HFFc6 (cell line): ENCODE results near the gene CLDN9. TPM values are rescaled to one million over a fixed set of nuclear protein-coding genes. Genes with fewer than 3 reads are reported as not detected.
A peak's percentile ranks its signal among the peaks of the same experiment; 100 is the strongest.

ENCODE experiments used
- DNase-seq: peaks from one replicate; pipeline ENCODE4 v3.0.0-alpha.2; 2018
- H3K27ac Mint-ChIP-seq: 2 replicates; pipeline ENCODE4 v1.8.0; 2020; ENCODE audit warnings: mild to moderate bottlenecking, mixed read lengths
- H3K27me3 Mint-ChIP-seq: 2 replicates; pipeline ENCODE4 v1.8.0; 2021; ENCODE audit warnings: mild to moderate bottlenecking, moderate library complexity, mixed read lengths; ENCODE audit not compliant: insufficient read depth
- H3K36me3 Mint-ChIP-seq: 2 replicates; pipeline ENCODE4 v1.8.0; 2021; ENCODE audit warnings: low read depth, mixed read lengths
- H3K4me1 Mint-ChIP-seq: 2 replicates; pipeline ENCODE4 v1.8.0; 2020; ENCODE audit warnings: low read depth, mixed read lengths
- H3K4me3 Mint-ChIP-seq: 2 replicates; pipeline ENCODE4 v1.8.0; 2020; ENCODE audit warnings: mild to moderate bottlenecking, moderate library complexity, mixed read lengths
- H3K9me3 Mint-ChIP-seq: 2 replicates; pipeline ENCODE4 v1.8.0; 2020; ENCODE audit warnings: mild to moderate bottlenecking, mixed read lengths
- CTCF ChIP-seq: fragments of 200-600 bp; sonication (generic); IDR thresholded peaks from 2 replicates; pipeline ENCODE4 v1.5.0; 2021; ENCODE audit warnings: antibody characterized with exemption, mild to moderate bottlenecking
- total RNA-seq, 6 experiments: library from RNA; stranded (reverse); fragmentation: NEBNext Ultra II Directional; extraction: Animal tissue kit (Norgen Biotek cat#: 25700); gene quantifications; 2 replicates in 1 of 6; 3 replicates in 5 of 6; pipeline ENCODE4 v1.2.3, GENCODE V29; 2021

The CLDN9 gene
- total RNA-seq, 6 experiments from 2014 or later, result not detected

- Mint-ChIP-seq H3K4me3 (no peak overlapping the region), H3K27ac (no peak overlapping the region), H3K27me3 (peaks cover 12% of the 10 kb centered on the region), H3K9me3 (no peaks in the 10 kb centered on the region), H3K36me3 (no peaks in the 10 kb centered on the region), H3K4me1 (no peaks in the 10 kb centered on the region)
- DNase-seq, result no peak
- TF ChIP-seq CTCF, result no peak
These were observed 12.2 kb upstream of the CLDN9 start for GRCh38 chr16:3000540-3000939.

- TF ChIP-seq CTCF, result 0 out of 2 replicates have a peak, but pooled peaks have one; percentile 8
- no peaks in the 10 kb centered on the region for H3K4me1 Mint-ChIP-seq
- peaks cover 12% of the 10 kb centered on the region for H3K27me3 Mint-ChIP-seq
- no peaks in the 10 kb centered on the region for H3K9me3 Mint-ChIP-seq
- no peak for DNase-seq
- H3K4me3 Mint-ChIP-seq, result no peak overlapping the region
- no peak overlapping the region for H3K27ac Mint-ChIP-seq
- no peaks in the 10 kb centered on the region for H3K36me3 Mint-ChIP-seq
These were observed 11.4 kb upstream of the CLDN9 start for GRCh38 chr16:3001316-3001715.

DNA sequence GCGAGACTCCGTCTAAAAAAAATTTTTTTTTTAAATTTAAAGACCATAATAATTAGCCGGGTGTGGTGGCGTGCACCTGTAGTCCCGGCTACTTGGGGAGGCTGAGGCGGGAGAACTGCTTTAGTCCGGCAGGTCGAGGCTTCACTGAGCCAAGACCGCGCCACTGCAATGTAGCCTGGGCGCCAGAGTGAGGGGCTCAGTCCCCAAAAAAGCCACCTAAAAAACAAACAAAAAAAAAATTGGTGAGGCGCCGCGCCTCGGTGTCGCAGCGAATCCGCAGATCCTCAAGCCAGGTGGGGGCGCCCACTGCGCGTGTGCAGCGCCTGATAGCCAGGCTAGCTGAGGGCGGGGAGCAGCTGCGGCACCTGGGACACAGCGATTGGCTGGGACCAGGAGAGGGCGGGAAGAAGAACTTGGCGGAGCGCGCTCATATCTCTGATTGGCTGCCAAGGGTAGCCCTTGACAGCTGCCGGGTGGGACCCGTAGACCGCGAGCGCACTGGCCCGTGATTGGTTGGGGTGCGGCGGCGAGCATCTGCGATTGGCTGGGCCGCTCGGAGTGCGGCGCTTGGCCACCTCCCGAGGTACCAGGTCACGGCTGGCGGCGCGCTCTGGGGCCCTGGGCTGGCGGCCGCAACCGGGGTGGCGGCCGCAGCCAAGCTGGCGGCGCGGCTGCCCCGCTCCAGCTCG lies 9.0 kb upstream of the CLDN9 start:
- DNase-seq, result peak; percentile 98
- Mint-ChIP-seq H3K4me1 (peaks cover 5% of the 10 kb centered on the region; the same call in 1 of the 2 replicates), H3K9me3 (no peaks in the 10 kb centered on the region), H3K27me3 (peaks cover 5% of the 10 kb centered on the region; the same call in 1 of the 2 replicates), H3K4me3 (no peak overlapping the region), H3K27ac (no peak overlapping the region), H3K36me3 (no peaks in the 10 kb centered on the region)
- peak; percentile 70 for TF ChIP-seq CTCF

DNA sequence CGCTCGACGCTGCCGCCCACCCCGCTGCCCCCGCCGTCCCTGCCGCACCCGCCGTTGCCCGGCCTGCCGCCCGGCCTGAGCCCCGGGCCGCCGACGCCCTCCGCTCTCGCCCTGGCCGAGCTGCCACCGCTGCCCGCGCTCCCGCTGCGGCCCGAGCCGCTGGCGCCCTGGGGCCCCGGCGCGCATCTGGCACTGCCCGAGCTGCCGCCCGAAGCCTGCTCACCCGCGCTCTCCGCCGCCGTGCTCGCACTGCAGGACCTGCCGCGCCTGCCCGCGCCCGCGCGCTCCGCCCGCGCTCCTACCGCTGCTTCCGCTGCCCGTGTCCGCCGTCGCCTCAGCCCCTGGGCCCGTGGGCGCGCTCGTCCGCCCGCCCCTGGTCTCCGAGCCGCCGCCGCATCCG lies 8.4 kb upstream of the CLDN9 start:
- H3K27me3 Mint-ChIP-seq, result peaks cover 5% of the 10 kb centered on the region; the same call in 1 of the 2 replicates
- no peaks in the 10 kb centered on the region for H3K9me3 Mint-ChIP-seq
- no peaks in the 10 kb centered on the region for H3K36me3 Mint-ChIP-seq
- no peak overlapping the region for H3K4me3 Mint-ChIP-seq
- H3K27ac Mint-ChIP-seq, result no peak overlapping the region
- no peak for TF ChIP-seq CTCF
- peaks cover 5% of the 10 kb centered on the region; the same call in 1 of the 2 replicates for H3K4me1 Mint-ChIP-seq
- DNase-seq, result no peak

GRCh38 chr16:3004781-3005284 lies 7.9 kb upstream of the CLDN9 start:
- no peaks in the 10 kb centered on the region for H3K9me3 Mint-ChIP-seq
- peak overlapping the region; percentile 71 for H3K4me3 Mint-ChIP-seq
- H3K36me3 Mint-ChIP-seq, result no peaks in the 10 kb centered on the region
- H3K27me3 Mint-ChIP-seq, result peaks cover 3% of the 10 kb centered on the region; the same call in 1 of the 2 replicates
- H3K4me1 Mint-ChIP-seq, result peaks cover 5% of the 10 kb centered on the region; the same call in 1 of the 2 replicates
- no peak overlapping the region for H3K27ac Mint-ChIP-seq
- DNase-seq, result no peak
- TF ChIP-seq CTCF, result no peak
